SKM-1 treated with dmso at 0.1 percent for 144 hours (cell line): ENCODE measurements around the gene USP25.

Source experiments
- DNase-seq: peaks from one replicate; lab custom pipeline; 2025; ENCODE audit not compliant: unreplicated experiment; lab: John Stamatoyannopoulos, UW

USP25 gene

GRCh38 chr21:15761507-15762100 lies 31.8 kb downstream of the USP25 start:
- no peak for DNase-seq

- no peak for DNase-seq
These were observed 33.6 kb downstream of the USP25 start for GRCh38 chr21:15763359-15763758.

- DNase-seq = no peak
These were observed 35.1 kb downstream of the USP25 start for GRCh38 chr21:15764878-15765277.

GRCh38 chr21:15766952-15767603 lies 37.3 kb downstream of the USP25 start:
- no peak for DNase-seq

GRCh38 chr21:15768045-15768601 lies 38.3 kb downstream of the USP25 start:
- no peak for DNase-seq

GRCh38 chr21:15768853-15769252 lies 39.1 kb downstream of the USP25 start:
- no peak for DNase-seq

GRCh38 chr21:15771311-15771710 lies 41.5 kb downstream of the USP25 start:
- DNase-seq = no peak

- DNase-seq = no peak
These were observed 42.9 kb downstream of the USP25 start for GRCh38 chr21:15772654-15773053.

GRCh38 chr21:15774590-15774989 lies 44.8 kb downstream of the USP25 start:
- no peak for DNase-seq

- DNase-seq = no peak
These were observed 45.5 kb downstream of the USP25 start for GRCh38 chr21:15775291-15775690.

GRCh38 chr21:15775981-15776380 lies 46.2 kb downstream of the USP25 start:
- no peak for DNase-seq

GRCh38 chr21:15776818-15777217 lies 47.0 kb downstream of the USP25 start:
- no peak for DNase-seq

GRCh38 chr21:15781986-15782385 lies 52.2 kb downstream of the USP25 start:
- DNase-seq = no peak

- DNase-seq = no peak
These were observed 59.2 kb downstream of the USP25 start for GRCh38 chr21:15788847-15789523.

GRCh38 chr21:15793109-15793508 lies 63.3 kb downstream of the USP25 start:
- DNase-seq = no peak

GRCh38 chr21:15793550-15794235 lies 63.9 kb downstream of the USP25 start:
- DNase-seq = no peak

GRCh38 chr21:15794277-15794912 lies 64.6 kb downstream of the USP25 start:
- no peak for DNase-seq

GRCh38 chr21:15795533-15795932 lies 65.8 kb downstream of the USP25 start:
- no peak for DNase-seq

GRCh38 chr21:15797577-15798363 lies 68.0 kb downstream of the USP25 start:
- DNase-seq = no peak

- no peak for DNase-seq
These were observed 71.6 kb downstream of the USP25 start for GRCh38 chr21:15801352-15801863.
